ENCODE measurements around the gene FREM1. TPM values are rescaled to one million over a fixed set of nuclear protein-coding genes. Genes with fewer than 3 reads are reported as not detected.

Gene FREM1
- total and polyA plus RNA-seq, 10 of the 15 experiments (the other 5 are each of a cell fraction or from before 2014, with no cell fraction given) = 0.01 to 0.16 (median 0.08) TPM; not detected in 7

- SMC1A ChIA-PET (ENCODE audit: uncharacterized antibody, unreplicated experiment) = interaction anchor here (1.4 kb wide), 1 partner anchor 11 kb away, joined by 3 read pairs; no protein-coding TSS in a partner anchor
- H3K9me3 ChIP-seq (replicated peaks; ENCODE audit: control insufficient read depth, insufficient read depth, low read length) = no peaks in the 10 kb centered on the region
- no peak overlapping the region for H3K4me3 ChIP-seq
- TF ChIP-seq MTA2 (IDR thresholded peaks at IDR 0.05; ENCODE audit: low read depth) = no peak
- H3K36me3 ChIP-seq (ENCODE audit: control insufficient read depth in 2 of 2, insufficient read depth in 2 of 2, low read length in 1 of 2) = no peaks in the 10 kb centered on the region
- H2AFZ ChIP-seq (ENCODE audit: control insufficient read depth, low read depth, low read length) = no peak overlapping the region
- CTCF ChIA-PET = no interaction called here
- no peak for FAIRE-seq
- BruUV-seq (replicated peaks) = no TSS peak
- RAD21 ChIA-PET (ENCODE audit: unreplicated experiment) = no interaction called here
- H3K4me1 ChIP-seq (ENCODE audit: control insufficient read depth, insufficient read depth, low read length) = no peaks in the 10 kb centered on the region
- ATAC-seq = no peak
- intact Hi-C loops (cut with micrococcal nuclease; ENCODE audit: unreplicated experiment) = no loop called here
- in situ Hi-C loops (cut with MboI) = no loop called here
- POLR2A ChIA-PET = interaction anchor here (0.6 kb wide), 1 partner anchor 899 kb away, joined by 3 read pairs; no protein-coding TSS in a partner anchor
- H3K27ac ChIP-seq (ENCODE audit: control insufficient read depth, insufficient read depth) = no peak overlapping the region
- 42% methylated on average over 11 of the region's 11 CpGs for WGBS (ENCODE audit: insufficient coverage, insufficient replicate concordance, low lambda C conversion rate, missing lambda C conversion rate)
- H3K79me2 ChIP-seq (ENCODE audit: control insufficient read depth, insufficient read depth, low read length) = no peaks in the 10 kb centered on the region
- H3K9ac ChIP-seq (ENCODE audit: control insufficient read depth, insufficient read depth, low read length) = no peak overlapping the region
- H3K4me2 ChIP-seq (ENCODE audit: control insufficient read depth, insufficient read depth) = no peak overlapping the region
- H4K20me1 ChIP-seq (ENCODE audit: control insufficient read depth, insufficient read depth) = no peaks in the 10 kb centered on the region
- H3K27me3 ChIP-seq (replicated peaks in 1 of 2; ENCODE audit: control insufficient read depth in 2 of 2, insufficient read depth in 2 of 2, low read length in 1 of 2) = no peaks in the 10 kb centered on the region
- DNase-seq (ENCODE audit: low read depth, low spot score) = no peak
These were observed 130.6 kb downstream of the FREM1 start for GRCh38 chr9:14779566-14780022.

DNA sequence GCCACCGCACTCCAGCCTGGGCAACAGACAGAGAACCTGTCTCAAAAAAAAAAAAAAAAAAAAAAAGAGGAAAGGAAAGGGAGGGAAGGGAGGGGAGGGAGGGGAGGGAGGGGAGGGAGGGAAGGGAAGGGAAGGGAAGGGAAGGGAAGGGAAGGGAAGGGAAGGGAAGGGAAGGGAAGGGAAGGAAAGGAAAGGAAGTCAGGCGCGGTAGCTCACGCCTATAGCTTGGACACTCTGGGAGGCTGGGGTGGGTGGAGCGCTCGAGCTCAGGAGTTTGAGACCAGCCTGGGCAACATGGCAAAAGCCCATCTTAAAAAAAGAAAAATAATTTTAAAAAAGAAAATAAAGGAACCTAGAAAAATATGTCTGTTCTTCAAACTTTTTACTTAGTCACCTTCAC is 131.7 kb downstream of the FREM1 start:
- no peak overlapping the region for H3K4me2 ChIP-seq (ENCODE audit: control insufficient read depth, insufficient read depth)
- intact Hi-C loops (cut with micrococcal nuclease; ENCODE audit: unreplicated experiment) (no loop called here), in situ Hi-C loops (cut with MboI) (no loop called here)
- no peaks in the 10 kb centered on the region for H3K27me3 ChIP-seq (replicated peaks in 1 of 2; ENCODE audit: control insufficient read depth in 2 of 2, insufficient read depth in 2 of 2, low read length in 1 of 2)
- DNase-seq (ENCODE audit: low read depth, low spot score) (no peak), ATAC-seq (no peak), FAIRE-seq (no peak)
- H3K79me2 ChIP-seq (ENCODE audit: control insufficient read depth, insufficient read depth, low read length) = no peaks in the 10 kb centered on the region
- POLR2A ChIA-PET = no interaction called here
- SMC1A ChIA-PET (ENCODE audit: uncharacterized antibody, unreplicated experiment) = no interaction called here
- no peaks in the 10 kb centered on the region for H3K36me3 ChIP-seq (ENCODE audit: control insufficient read depth in 2 of 2, insufficient read depth in 2 of 2, low read length in 1 of 2)
- 44% methylated on average over 5 of the region's 6 CpGs for WGBS (ENCODE audit: insufficient coverage, insufficient replicate concordance, low lambda C conversion rate, missing lambda C conversion rate)
- TF ChIP-seq, protein P1, sequence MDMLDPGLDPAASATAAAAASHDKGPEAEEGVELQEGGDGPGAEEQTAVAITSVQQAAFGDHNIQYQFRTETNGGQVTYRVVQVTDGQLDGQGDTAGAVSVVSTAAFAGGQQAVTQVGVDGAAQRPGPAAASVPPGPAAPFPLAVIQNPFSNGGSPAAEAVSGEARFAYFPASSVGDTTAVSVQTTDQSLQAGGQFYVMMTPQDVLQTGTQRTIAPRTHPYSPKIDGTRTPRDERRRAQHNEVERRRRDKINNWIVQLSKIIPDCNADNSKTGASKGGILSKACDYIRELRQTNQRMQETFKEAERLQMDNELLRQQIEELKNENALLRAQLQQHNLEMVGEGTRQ (IDR thresholded peaks at IDR 0.05; ENCODE audit: borderline replicate concordance, low read depth, low read length) = no peak
- no peak for TF ChIP-seq KDM1A (IDR thresholded peaks at IDR 0.05; ENCODE audit: borderline replicate concordance)
- TF ChIP-seq STAT3 (IDR thresholded peaks at IDR 0.05; ENCODE audit: low read depth, low read length) = no peak
- no peaks in the 10 kb centered on the region for H3K4me1 ChIP-seq (ENCODE audit: control insufficient read depth, insufficient read depth, low read length)
- H3K9me3 ChIP-seq (replicated peaks; ENCODE audit: control insufficient read depth, insufficient read depth, low read length) = no peaks in the 10 kb centered on the region
- CTCF ChIA-PET = no interaction called here
- no peak overlapping the region for H2AFZ ChIP-seq (ENCODE audit: control insufficient read depth, low read depth, low read length)
- no TSS peak for BruUV-seq (replicated peaks)
- H3K4me3 ChIP-seq = no peak overlapping the region
- no peak overlapping the region for H3K27ac ChIP-seq (ENCODE audit: control insufficient read depth, insufficient read depth)
- H3K9ac ChIP-seq (ENCODE audit: control insufficient read depth, insufficient read depth, low read length) = no peak overlapping the region
- no peaks in the 10 kb centered on the region for H4K20me1 ChIP-seq (ENCODE audit: control insufficient read depth, insufficient read depth)
- RAD21 ChIA-PET (ENCODE audit: unreplicated experiment) = no interaction called here
